HepG2 (cell line): Measurements from ENCODE around the gene PTPRE.

Experiments
- HMG20B ChIP-seq: conservative IDR thresholded peaks from 2 replicates; pipeline ENCODE4 v1.6.1; 2016; ENCODE audit warnings: missing genetic modification reagents, missing compliant biosample characterization
- MYC ChIP-seq: sonication (generic); formaldehyde crosslinking; IDR thresholded peaks from 2 replicates; pipeline ENCODE4 v1.9.0; 2021; ENCODE audit warnings: missing genetic modification reagents, borderline replicate concordance
- ZNF124 ChIP-seq: sonication (generic); formaldehyde crosslinking; IDR thresholded peaks from 2 replicates; pipeline ENCODE4 v1.4.0; 2020; ENCODE audit warnings: missing genetic modification reagents

- no peak for TF ChIP-seq ZNF124
- no peak for TF ChIP-seq MYC (CRISPR knock-in tag)
- no peak for TF ChIP-seq HMG20B (CRISPR knock-in tag)
These were observed 195.0 kb downstream of the PTPRE start for GRCh38 chr10:128101901-128102300.
